A673 (cell line): ENCODE measurements around the gene ISYNA1. TPM values are rescaled to one million over a fixed set of nuclear protein-coding genes. Genes with fewer than 3 reads are reported as not detected.

ENCODE experiments used
- BruUV-seq: library from RNA; stranded (reverse); fragments of 400-500 nt; replicated peaks from 2 replicates; lab custom pipeline; 2021; lab: Mats Ljungman, UMichigan
- CTCF ChIA-PET: fragments of 300-600 bp; sonication (Branson Sonifier 250); formaldehyde crosslinking; loops from one replicate; lab custom pipeline; 2022; ENCODE audit warnings: antibody characterized with exemption; lab: Charles Lee
- POLR2A ChIA-PET: fragments of 300-600 bp; sonication (Branson Sonifier 250); formaldehyde crosslinking; loops from one replicate; lab custom pipeline; 2022; ENCODE audit warnings: antibody characterized with exemption; ENCODE audit not compliant: low non-redundant PET; lab: Charles Lee
- DNase-seq: peaks from one replicate; pipeline ENCODE4 v3.0.0-alpha.2; 2015; ENCODE audit warnings: low spot score
- H3K27ac ChIP-seq: fragments of 200-600 bp; sonication (generic); 2 replicates; pipeline ENCODE4 v1.5.1; 2016; ENCODE audit warnings: mixed run types, low read depth, mild to moderate bottlenecking, mixed read lengths, antibody characterized with exemption, low read length; ENCODE audit not compliant: poor library complexity, severe bottlenecking
- H3K27me3 ChIP-seq: fragments of 200-600 bp; sonication (generic); replicated peaks from 2 replicates; pipeline ENCODE4 v1.6.1; 2017; ENCODE audit warnings: mixed run types, low read depth, mild to moderate bottlenecking, mixed read lengths, antibody characterized with exemption, low read length; ENCODE audit not compliant: insufficient read depth, poor library complexity
- H3K36me3 ChIP-seq: fragments of 200-600 bp; sonication (generic); 2 replicates; pipeline ENCODE4 v1.6.1; 2016; ENCODE audit warnings: mixed run types, mild to moderate bottlenecking, mixed read lengths, antibody characterized with exemption, low read length; ENCODE audit not compliant: insufficient read depth, poor library complexity, severe bottlenecking
- H3K4me1 ChIP-seq: fragments of 200-600 bp; sonication (generic); 2 replicates; pipeline ENCODE4 v1.6.1; 2017; ENCODE audit warnings: mixed run types, mild to moderate bottlenecking, mixed read lengths, antibody characterized with exemption, low read length; ENCODE audit not compliant: insufficient read depth, poor library complexity, severe bottlenecking
- H3K4me3 ChIP-seq: fragments of 200-600 bp; sonication (generic); 2 replicates; pipeline ENCODE4 v1.5.1; 2016; ENCODE audit warnings: low read depth, mixed run types, mild to moderate bottlenecking, mixed read lengths, low read length; ENCODE audit not compliant: poor library complexity, severe bottlenecking
- H3K9me3 ChIP-seq: fragments of 200-600 bp; sonication (generic); 2 replicates; pipeline ENCODE4 v1.6.1; 2016; ENCODE audit warnings: mixed run types, low read depth, mild to moderate bottlenecking, mixed read lengths, antibody characterized with exemption, low read length; ENCODE audit not compliant: poor library complexity, severe bottlenecking
- EZH2 ChIP-seq: fragments of 200-600 bp; sonication (generic); IDR thresholded peaks from 2 replicates; pipeline ENCODE4 v1.6.1; 2017; ENCODE audit warnings: borderline replicate concordance, low read depth, mild to moderate bottlenecking, mixed read lengths, antibody characterized with exemption, low read length; ENCODE audit not compliant: poor library complexity, severe bottlenecking
- intact Hi-C: fragments of 100-400 bp; cut with micrococcal nuclease; formaldehyde crosslinking; loops from one replicate; pipeline ENCODE4 v1.10.0; 2022; ENCODE audit not compliant: unreplicated experiment
- total RNA-seq: library from RNA; stranded (reverse); gene quantifications from 2 replicates; pipeline ENCODE4 v1.2.3, GENCODE V29; 2021
- TF ChIP-seq, protein P1 (sequence below): fragments of 300-800, 200-600 bp; sonication (generic); conservative IDR thresholded peaks from 2 replicates; pipeline ENCODE4 v1.5.1; 2017; ENCODE audit warnings: low read depth, mild to moderate bottlenecking, antibody characterized with exemption, low read length, moderate library complexity, mixed read lengths

The ISYNA1 gene
- total RNA-seq, 1 experiment from 2014 or later: 153 TPM

DNA sequence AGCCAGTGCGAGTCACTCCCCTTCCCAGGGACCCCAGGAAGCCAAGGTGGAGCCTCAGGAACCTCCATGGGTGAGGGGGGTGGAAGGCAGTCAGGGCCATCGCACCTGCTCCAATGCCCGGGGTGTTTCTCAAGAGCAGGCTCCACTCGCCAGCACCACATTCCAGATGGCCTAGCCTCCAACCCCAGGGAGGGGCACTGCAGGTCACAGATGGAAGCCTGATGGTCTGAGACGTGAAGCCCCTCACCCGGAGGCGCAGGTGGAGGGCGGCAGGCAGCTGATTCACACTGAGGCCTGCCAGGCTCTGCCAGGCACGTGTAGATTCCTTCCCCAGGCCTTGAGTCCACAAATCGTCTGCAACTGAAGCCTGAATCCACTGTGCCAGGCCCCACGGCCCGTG is 23.0 kb upstream of the ISYNA1 start:
- H3K27me3 ChIP-seq: no peaks in the 10 kb centered on the region
- intact Hi-C loops: loop anchor here (10.0 kb wide), 3 partner anchors 134 to 524 kb away; partner anchors contain the start of genes COPE and DDX49
- no peak for DNase-seq
- no peak overlapping the region for H3K27ac ChIP-seq
- POLR2A ChIA-PET: no interaction called here
- H3K4me1 ChIP-seq: peaks cover 8% of the 10 kb centered on the region
- H3K9me3 ChIP-seq: no peaks in the 10 kb centered on the region
- CTCF ChIA-PET: no interaction called here
- no peak overlapping the region for H3K4me3 ChIP-seq
- H3K36me3 ChIP-seq: peaks cover 3% of the 10 kb centered on the region
- TF ChIP-seq EZH2: no peak
- TF ChIP-seq, protein P1, sequence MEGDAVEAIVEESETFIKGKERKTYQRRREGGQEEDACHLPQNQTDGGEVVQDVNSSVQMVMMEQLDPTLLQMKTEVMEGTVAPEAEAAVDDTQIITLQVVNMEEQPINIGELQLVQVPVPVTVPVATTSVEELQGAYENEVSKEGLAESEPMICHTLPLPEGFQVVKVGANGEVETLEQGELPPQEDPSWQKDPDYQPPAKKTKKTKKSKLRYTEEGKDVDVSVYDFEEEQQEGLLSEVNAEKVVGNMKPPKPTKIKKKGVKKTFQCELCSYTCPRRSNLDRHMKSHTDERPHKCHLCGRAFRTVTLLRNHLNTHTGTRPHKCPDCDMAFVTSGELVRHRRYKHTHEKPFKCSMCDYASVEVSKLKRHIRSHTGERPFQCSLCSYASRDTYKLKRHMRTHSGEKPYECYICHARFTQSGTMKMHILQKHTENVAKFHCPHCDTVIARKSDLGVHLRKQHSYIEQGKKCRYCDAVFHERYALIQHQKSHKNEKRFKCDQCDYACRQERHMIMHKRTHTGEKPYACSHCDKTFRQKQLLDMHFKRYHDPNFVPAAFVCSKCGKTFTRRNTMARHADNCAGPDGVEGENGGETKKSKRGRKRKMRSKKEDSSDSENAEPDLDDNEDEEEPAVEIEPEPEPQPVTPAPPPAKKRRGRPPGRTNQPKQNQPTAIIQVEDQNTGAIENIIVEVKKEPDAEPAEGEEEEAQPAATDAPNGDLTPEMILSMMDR: no peak
- BruUV-seq: no TSS peak

DNA sequence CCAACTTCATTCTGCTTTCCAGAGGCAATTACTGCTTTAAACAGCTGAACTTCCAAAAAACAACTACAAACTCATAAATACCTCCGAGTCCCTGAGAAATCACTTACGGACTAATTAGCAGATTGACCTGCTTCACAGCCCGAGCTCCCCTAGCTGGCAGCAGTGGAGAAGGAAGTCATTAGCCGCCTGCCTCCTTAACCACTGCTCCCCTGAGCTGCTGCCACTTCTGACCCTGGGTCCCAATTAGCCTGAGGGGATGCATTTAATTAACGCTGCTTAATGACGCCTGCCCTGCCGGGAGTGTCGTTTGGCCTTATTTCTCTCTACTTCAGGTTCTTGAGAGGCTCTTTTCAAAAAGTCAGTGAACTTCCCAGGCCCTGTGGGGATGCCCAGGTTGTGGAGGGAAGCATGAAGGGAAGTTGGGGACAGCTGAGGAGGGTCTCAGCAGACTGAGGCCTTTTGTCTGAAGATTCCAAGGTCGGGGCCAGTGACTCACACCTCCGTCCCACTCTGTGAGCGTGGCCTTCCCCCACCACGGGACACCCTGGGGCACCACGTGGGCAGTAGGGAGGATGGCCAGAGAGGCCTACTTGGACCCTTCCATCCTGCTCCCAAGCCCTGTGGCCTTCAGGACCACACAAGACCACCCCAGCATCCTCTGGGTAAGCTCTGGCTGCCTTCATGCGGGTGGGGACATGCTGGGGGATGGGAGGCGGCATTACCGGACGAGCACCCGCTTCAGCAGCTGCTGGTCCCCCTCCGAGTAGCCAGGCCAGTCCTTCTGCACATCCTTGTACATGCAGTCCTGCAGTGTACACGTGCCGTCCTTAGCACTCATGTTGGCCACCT is 19.8 kb upstream of the ISYNA1 start:
- peaks cover 3% of the 10 kb centered on the region for H3K36me3 ChIP-seq
- no peaks in the 10 kb centered on the region for H3K27me3 ChIP-seq
- intact Hi-C loops: no loop called here
- CTCF ChIA-PET: interaction anchor here (0.6 to 0.7 kb wide), 2 partner anchors 103 to 407 kb away, joined by 4 to 6 read pairs; no protein-coding TSS in a partner anchor
- no peaks in the 10 kb centered on the region for H3K9me3 ChIP-seq
- no peak overlapping the region for H3K27ac ChIP-seq
- no peak overlapping the region for H3K4me3 ChIP-seq
- POLR2A ChIA-PET: no interaction called here
- BruUV-seq: no TSS peak
- DNase-seq: no peak
- TF ChIP-seq EZH2: no peak
- TF ChIP-seq, protein P1: no peak
- H3K4me1 ChIP-seq: no peaks in the 10 kb centered on the region

DNA sequence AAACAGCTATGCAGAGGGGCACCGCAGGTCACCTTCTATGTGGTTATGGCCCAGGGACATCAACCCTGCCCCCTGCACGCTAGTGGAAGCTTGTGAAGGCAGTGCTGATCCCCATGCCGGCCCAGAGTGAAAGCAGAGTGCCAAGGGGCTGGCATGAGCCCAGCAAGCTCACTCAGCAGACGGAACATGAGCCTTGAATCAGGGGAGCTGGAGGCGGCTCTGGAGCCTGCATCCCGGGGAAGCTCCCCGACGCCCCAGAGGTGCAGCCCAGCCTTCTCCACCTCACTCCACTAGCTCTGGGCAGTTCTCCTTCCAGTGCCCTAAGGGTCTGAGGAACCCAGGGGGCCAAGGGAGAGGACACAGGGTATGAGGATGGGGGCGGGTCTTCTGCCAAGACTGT is 19.0 kb upstream of the ISYNA1 start:
- Histone ChIP-seq H3K27me3 (no peaks in the 10 kb centered on the region), H3K27ac (no peak overlapping the region), H3K4me3 (no peak overlapping the region), H3K4me1 (no peaks in the 10 kb centered on the region), H3K9me3 (no peaks in the 10 kb centered on the region), H3K36me3 (peaks cover 3% of the 10 kb centered on the region)
- TF ChIP-seq EZH2: no peak
- TF ChIP-seq, protein P1: no peak
- ChIA-PET POLR2A (no interaction called here), CTCF (interaction anchor here (0.6 to 0.7 kb wide), 2 partner anchors 102 to 408 kb away, joined by 4 to 6 read pairs; no protein-coding TSS in a partner anchor)
- intact Hi-C loops: no loop called here
- DNase-seq: no peak
- BruUV-seq: no TSS peak
